Astrocyte (in vitro differentiated cells and primary cell): ENCODE data around the gene EXTL2.
"Not testable (repeated sequence)": the region's sequence is repeated elsewhere in the genome, so short reads cannot be mapped to it uniquely, and the experiment has no call there.

ENCODE experiments used
- CTCF ChIP-seq: IDR thresholded peaks from 2 replicates; pipeline ENCODE4 v1.5.1; 2011; ENCODE audit warnings: low read depth, mild to moderate bottlenecking, inconsistent platforms, low read length, moderate library complexity; ENCODE audit not compliant: insufficient read depth
- EZH2 ChIP-seq: IDR thresholded peaks from 2 replicates; pipeline ENCODE4 v1.6.1; 2012; ENCODE audit warnings: mild to moderate bottlenecking, low read length, inconsistent platforms; ENCODE audit not compliant: insufficient read depth

- TF ChIP-seq CTCF, EZH2: not testable (repeated sequence)
These were observed 69.0 kb downstream of the EXTL2 start for GRCh38 chr1:100825666-100826065.
